GM06990 (cell line): ENCODE measurements around the gene HIPK2.

Experiments
- DNase-seq: peaks from one replicate; pipeline ENCODE4 v3.0.0-alpha.2; 2011; ENCODE audit not compliant: insufficient read length; ENCODE audit errors: extremely low read depth
- H3K27me3 ChIP-seq: replicated peaks from 2 replicates; pipeline ENCODE4 v1.6.0; 2011; ENCODE audit warnings: low read length; ENCODE audit not compliant: control insufficient read depth, insufficient read depth
- H3K36me3 ChIP-seq: 2 replicates; pipeline ENCODE4 v1.5.1; 2011; ENCODE audit warnings: low read length; ENCODE audit not compliant: control insufficient read depth, insufficient read depth
- H3K4me3 ChIP-seq: replicated peaks from 2 replicates; pipeline ENCODE4 v1.5.1; 2011; ENCODE audit warnings: low read depth, mild to moderate bottlenecking, control low read depth, low read length
- CTCF ChIP-seq: IDR thresholded peaks from 2 replicates; pipeline ENCODE4 v1.5.1; 2011; ENCODE audit warnings: low read length, control low read depth, mild to moderate bottlenecking, inconsistent platforms; ENCODE audit not compliant: insufficient read depth, poor library complexity, severe bottlenecking

The HIPK2 gene

GRCh38 chr7:139643951-139644585 lies 133.7 kb downstream of the HIPK2 start:
- H3K4me3 ChIP-seq = no peak overlapping the region

GRCh38 chr7:139642283-139642682 lies 135.5 kb downstream of the HIPK2 start:
- peaks cover 22% of the 10 kb centered on the region for H3K36me3 ChIP-seq
- DNase-seq = no peak
- no peaks in the 10 kb centered on the region for H3K27me3 ChIP-seq
- H3K4me3 ChIP-seq = no peak overlapping the region
- TF ChIP-seq CTCF = no peak

More at GRCh38 chr7:139643951-139644585, 133.7 kb downstream of the HIPK2 start:
- Histone ChIP-seq H3K27me3 (no peaks in the 10 kb centered on the region), H3K36me3 (peaks cover 20% of the 10 kb centered on the region)
- DNase-seq = no peak
- no peak for TF ChIP-seq CTCF

- H3K36me3 ChIP-seq = peaks cover 22% of the 10 kb centered on the region
Measured at GRCh38 chr7:139641337-139641992, 136.3 kb downstream of the HIPK2 start.

DNA sequence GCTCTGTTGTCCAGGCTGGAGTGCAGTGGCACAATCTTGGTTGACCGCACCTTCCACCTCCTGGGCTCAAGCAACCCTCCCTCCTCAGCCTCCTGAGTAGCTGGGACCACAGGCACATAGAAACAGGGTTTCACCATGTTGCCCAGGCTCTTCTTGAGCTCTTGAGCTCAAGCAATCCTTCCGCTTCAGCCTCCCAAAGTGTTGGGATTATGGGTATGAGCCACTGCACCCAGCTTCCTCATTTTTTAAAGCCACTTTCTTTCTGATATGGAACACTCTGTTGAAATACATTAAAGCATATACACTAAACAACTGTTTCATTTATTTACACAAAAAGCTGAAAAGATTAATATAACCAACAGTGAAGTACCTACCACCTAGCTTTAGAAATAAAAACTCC lies 137.1 kb downstream of the HIPK2 start:
- DNase-seq = no peak
- no peak for TF ChIP-seq CTCF
- Histone ChIP-seq H3K4me3 (no peak overlapping the region), H3K36me3 (peaks cover 26% of the 10 kb centered on the region), H3K27me3 (no peaks in the 10 kb centered on the region)

More at GRCh38 chr7:139641337-139641992, 136.3 kb downstream of the HIPK2 start:
- H3K4me3 ChIP-seq = no peak overlapping the region
- DNase-seq = no peak
- no peak for TF ChIP-seq CTCF
- H3K27me3 ChIP-seq = no peaks in the 10 kb centered on the region

DNA sequence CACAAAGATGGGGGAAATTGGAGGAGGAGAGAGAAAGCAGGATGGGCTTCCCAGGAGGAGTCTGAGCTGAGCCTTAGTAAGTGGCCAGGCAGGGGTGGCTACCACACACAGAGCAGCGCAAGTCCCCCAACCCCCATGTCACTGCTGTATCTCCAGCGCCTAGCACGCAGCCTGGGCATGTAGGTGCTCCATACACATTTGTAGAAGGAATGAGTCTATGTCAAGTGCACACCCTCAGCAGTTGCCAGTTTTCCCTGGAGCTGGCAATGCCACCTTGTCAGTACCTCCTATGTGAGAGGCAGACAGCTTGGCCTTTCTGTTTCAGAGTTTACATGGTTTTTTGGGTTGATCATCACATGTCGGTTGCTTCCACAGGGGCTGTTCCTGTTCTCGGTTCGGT lies 138.2 kb downstream of the HIPK2 start:
- no peak for TF ChIP-seq CTCF
- Histone ChIP-seq H3K4me3 (no peak overlapping the region), H3K36me3 (peaks cover 25% of the 10 kb centered on the region), H3K27me3 (no peaks in the 10 kb centered on the region)
- DNase-seq = no peak
